ENCODE results near the gene DPP9. TPM values are rescaled to one million over a fixed set of nuclear protein-coding genes. Genes with fewer than 3 reads are reported as not detected.

The DPP9 gene
- total RNA-seq (2014; rRNA removed), result 129 and 215 TPM in 2 replicates
- Bru-seq, nascent RNA, result percentile 87 among the genes with signal in this experiment
- percentile 91 among the genes with signal in this experiment for BruChase-seq, experiment 1, labeled RNA remaining after a 6-hour chase
- BruChase-seq, experiment 2, labeled RNA remaining after a 2-hour chase, result percentile 86 among the genes with signal in this experiment
- long read RNA-seq, full-length matches to known transcripts, result 38 of 277 reads
- long read RNA-seq, partial matches to known transcripts, result 89 of 277 reads
- long read RNA-seq, other reads (novel, unspliced or antisense), result 150 of 277 reads

DNA sequence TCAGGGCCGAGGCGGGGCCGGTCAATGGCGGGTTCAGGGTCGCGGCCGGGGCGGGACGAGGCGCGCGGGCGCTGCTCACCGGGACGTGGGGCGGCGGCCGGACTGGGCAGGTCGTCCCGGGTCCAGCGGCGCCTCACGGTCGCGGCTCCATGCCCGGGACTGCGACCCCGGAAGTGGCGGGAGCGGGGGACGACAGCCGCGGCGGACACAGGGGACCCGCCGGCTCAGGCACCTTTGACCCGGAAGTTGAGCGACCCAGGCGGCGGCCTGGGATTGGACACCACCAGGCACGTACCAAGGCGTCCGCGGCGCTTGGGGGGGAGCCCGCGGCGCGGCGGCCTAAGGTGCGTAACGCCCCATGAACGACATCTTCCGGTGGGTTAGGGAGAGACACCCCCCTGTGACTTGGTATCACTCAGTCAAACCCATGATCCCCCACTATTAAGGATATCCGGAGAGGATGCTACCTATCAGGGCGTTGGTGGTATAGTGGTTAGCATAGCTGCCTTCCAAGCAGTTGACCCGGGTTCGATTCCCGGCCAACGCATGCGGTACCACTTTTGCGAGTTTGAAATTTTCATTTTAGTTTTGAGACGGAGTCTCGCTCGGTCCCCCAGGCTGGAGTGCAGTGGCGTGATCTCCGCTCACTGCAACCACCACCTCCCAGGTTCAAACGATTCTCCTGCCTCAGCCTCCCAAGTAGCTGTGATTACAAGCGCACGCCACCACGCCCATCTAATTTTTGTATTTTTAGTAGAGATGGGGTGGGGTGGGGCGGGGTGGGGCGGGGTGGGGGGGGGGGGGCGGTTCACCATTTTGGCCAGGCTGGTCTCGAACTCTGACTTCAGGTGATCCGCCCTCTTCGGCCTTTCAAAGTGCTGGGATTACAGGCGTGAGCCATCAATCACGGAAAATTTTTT, at the start of gene DPP9:
Gene DPP9 (minus strand): TSS at position 248 of the 920 bp plus-strand sequence. CDS start 3,936 bp downstream, outside the sequence.
- peaks cover 43% of the 10 kb centered on the region for H3K79me2 ChIP-seq (ENCODE audit: low read length)
- peak within 1 kb of the TSS; percentile 76 for H3K27ac ChIP-seq (ENCODE audit: low read length)
- ChIA-PET CTCF (interaction anchor here (0.6 to 1.0 kb wide), 2 partner anchors 67 to 385 kb away, joined by 5 to 7 read pairs; partner anchors contain the start of gene FEM1A), POLR2A (ENCODE audit: unreplicated experiment) (no interaction called here)
- peak within 1 kb of the TSS; percentile 97 for H3K9ac ChIP-seq (ENCODE audit: low read length)
- H3K9me3 ChIP-seq (ENCODE audit: low read length), result no peaks in the 10 kb centered on the region
- H3K4me1 ChIP-seq (ENCODE audit: insufficient read depth, low read length), result peaks cover 15% of the 10 kb centered on the region
- no peaks in the 10 kb centered on the region for H3K9me2 ChIP-seq (replicated peaks; ENCODE audit: low read length)
- H3K4me2 ChIP-seq (ENCODE audit: low read length), result peak within 1 kb of the TSS; percentile 98
- TF ChIP-seq, protein P1, sequence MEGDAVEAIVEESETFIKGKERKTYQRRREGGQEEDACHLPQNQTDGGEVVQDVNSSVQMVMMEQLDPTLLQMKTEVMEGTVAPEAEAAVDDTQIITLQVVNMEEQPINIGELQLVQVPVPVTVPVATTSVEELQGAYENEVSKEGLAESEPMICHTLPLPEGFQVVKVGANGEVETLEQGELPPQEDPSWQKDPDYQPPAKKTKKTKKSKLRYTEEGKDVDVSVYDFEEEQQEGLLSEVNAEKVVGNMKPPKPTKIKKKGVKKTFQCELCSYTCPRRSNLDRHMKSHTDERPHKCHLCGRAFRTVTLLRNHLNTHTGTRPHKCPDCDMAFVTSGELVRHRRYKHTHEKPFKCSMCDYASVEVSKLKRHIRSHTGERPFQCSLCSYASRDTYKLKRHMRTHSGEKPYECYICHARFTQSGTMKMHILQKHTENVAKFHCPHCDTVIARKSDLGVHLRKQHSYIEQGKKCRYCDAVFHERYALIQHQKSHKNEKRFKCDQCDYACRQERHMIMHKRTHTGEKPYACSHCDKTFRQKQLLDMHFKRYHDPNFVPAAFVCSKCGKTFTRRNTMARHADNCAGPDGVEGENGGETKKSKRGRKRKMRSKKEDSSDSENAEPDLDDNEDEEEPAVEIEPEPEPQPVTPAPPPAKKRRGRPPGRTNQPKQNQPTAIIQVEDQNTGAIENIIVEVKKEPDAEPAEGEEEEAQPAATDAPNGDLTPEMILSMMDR (conservative IDR thresholded peaks at IDR 0.05; ENCODE audit: low read depth, low read length), result peak; percentile 35; the same call in 1 of the 2 replicates
- TF ChIP-seq EZH2phosphoT487 (IDR thresholded peaks at IDR 0.05; ENCODE audit: borderline replicate concordance, low read length), result no peak
- intact Hi-C loops (cut with micrococcal nuclease), result loop anchor here (1.0 to 5.0 kb wide), 2 partner anchors 52 to 67 kb away; partner anchors contain the start of genes FEM1A and MYDGF
- ATAC-seq (peak; percentile 87), DNase-seq (peak; percentile 100)
- no TSS peak for BruUV-seq (replicated peaks)
- no peaks in the 10 kb centered on the region for H4K20me1 ChIP-seq (ENCODE audit: low read length)
- H2AFZ ChIP-seq (ENCODE audit: low read length), result peak within 1 kb of the TSS; percentile 91
- H3K36me3 ChIP-seq (ENCODE audit: low read depth, low read length), result peaks cover 18% of the 10 kb centered on the region; the same call in 1 of the 2 replicates
- H3F3A ChIP-seq (ENCODE audit: low read length, unreplicated experiment), result no peaks in the 10 kb centered on the region
- H3K4me3 ChIP-seq (ENCODE audit: low read length), result peak within 1 kb of the TSS; percentile 99
- H3K27me3 ChIP-seq (ENCODE audit: low read length), result no peaks in the 10 kb centered on the region

DNA sequence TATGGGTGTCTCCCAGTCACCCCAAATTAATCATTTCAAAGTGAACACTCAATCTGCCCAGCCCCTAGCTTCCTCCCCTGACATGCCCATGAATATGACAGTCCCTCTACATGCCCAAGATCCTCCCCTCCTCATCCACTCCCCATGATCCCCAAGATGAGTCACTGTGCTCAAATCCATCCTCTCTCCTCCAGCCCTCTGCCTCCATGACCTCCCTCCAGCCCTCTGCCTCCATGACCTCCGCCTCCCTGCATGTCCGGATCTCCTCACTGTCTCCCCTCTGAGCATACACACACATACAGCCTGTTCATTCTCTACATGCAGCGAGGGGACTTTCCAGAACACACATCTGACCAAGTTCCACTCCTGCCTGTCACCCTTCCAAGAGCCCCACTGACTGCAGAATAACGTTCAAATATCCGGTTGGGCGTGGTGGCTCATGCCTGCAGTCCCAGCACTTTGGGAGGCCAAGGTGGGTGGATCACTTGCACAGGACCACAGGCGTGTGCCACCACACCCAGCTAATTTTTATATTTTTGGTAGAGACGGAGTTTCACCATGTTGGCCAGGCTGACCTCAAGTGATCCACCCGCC, 49.5 kb upstream of the DPP9 start:
- CTCF ChIA-PET, result no interaction called here
- H3K9me2 ChIP-seq (replicated peaks; ENCODE audit: low read length), result no peaks in the 10 kb centered on the region
- peaks cover 5% of the 10 kb centered on the region for H3F3A ChIP-seq (ENCODE audit: low read length, unreplicated experiment)
- intact Hi-C loops (cut with micrococcal nuclease), result no loop called here
- DNase-seq (no peak), ATAC-seq (no peak)
- no peaks in the 10 kb centered on the region for H3K9me3 ChIP-seq (ENCODE audit: low read length)
- H3K27ac ChIP-seq (ENCODE audit: low read length), result no peak overlapping the region
- BruUV-seq (replicated peaks), result no TSS peak
- H2AFZ ChIP-seq (ENCODE audit: low read length), result no peak overlapping the region
- peaks cover 4% of the 10 kb centered on the region; the same call in 1 of the 2 replicates for H3K27me3 ChIP-seq (ENCODE audit: low read length)
- no peak overlapping the region for H3K9ac ChIP-seq (ENCODE audit: low read length)
- POLR2A ChIA-PET (ENCODE audit: unreplicated experiment), result no interaction called here
- H3K4me3 ChIP-seq (ENCODE audit: low read length), result no peak overlapping the region
- H3K4me2 ChIP-seq (ENCODE audit: low read length), result no peak overlapping the region
- no peaks in the 10 kb centered on the region for H3K79me2 ChIP-seq (ENCODE audit: low read length)
- no peaks in the 10 kb centered on the region for H3K36me3 ChIP-seq (ENCODE audit: low read depth, low read length)
- no peaks in the 10 kb centered on the region for H4K20me1 ChIP-seq (ENCODE audit: low read length)
- TF ChIP-seq EZH2phosphoT487 (IDR thresholded peaks at IDR 0.05; ENCODE audit: borderline replicate concordance, low read length), result no peak
- no peaks in the 10 kb centered on the region for H3K4me1 ChIP-seq (ENCODE audit: insufficient read depth, low read length)

DNA sequence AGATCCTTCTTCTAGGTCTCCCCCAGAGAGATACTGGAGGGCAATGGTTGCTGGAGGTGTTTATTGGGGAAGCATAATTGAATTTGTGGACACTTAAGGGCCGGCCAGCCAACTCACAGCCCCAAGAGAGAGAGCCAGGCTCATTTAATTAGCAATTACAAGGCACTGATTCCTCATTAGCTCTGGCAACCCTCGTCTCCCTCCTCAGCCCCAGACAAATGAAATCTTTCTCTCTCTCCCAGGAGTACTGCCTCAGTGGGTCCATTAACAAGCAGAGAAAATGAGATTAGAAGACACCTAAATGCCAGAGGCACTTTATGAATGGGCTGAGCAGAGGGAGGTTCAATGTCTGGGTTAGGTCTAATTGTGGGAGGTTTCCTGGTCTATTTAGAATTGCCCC, 48.9 kb upstream of the DPP9 start:
- no peak overlapping the region for H3K27ac ChIP-seq (ENCODE audit: low read length)
- H3K27me3 ChIP-seq (ENCODE audit: low read length), result peaks cover under 1% of the 10 kb centered on the region; the same call in 1 of the 2 replicates
- no peak for TF ChIP-seq EZH2 (IDR thresholded peaks at IDR 0.05; ENCODE audit: low read length, unreplicated experiment)
- TF ChIP-seq EZH2phosphoT487 (IDR thresholded peaks at IDR 0.05; ENCODE audit: borderline replicate concordance, low read length), result no peak
- TF ChIP-seq, protein P1 (conservative IDR thresholded peaks at IDR 0.05; ENCODE audit: low read depth, low read length), result no peak
- intact Hi-C loops (cut with micrococcal nuclease), result no loop called here
- H3K4me3 ChIP-seq (ENCODE audit: low read length), result no peak overlapping the region
- DNase-seq (no peak), ATAC-seq (no peak)
- H3F3A ChIP-seq (ENCODE audit: low read length, unreplicated experiment), result peaks cover 5% of the 10 kb centered on the region
- no peak overlapping the region for H3K9ac ChIP-seq (ENCODE audit: low read length)
- H3K4me1 ChIP-seq (ENCODE audit: insufficient read depth, low read length), result no peaks in the 10 kb centered on the region
- H3K36me3 ChIP-seq (ENCODE audit: low read depth, low read length), result no peaks in the 10 kb centered on the region
- no peak overlapping the region for H3K4me2 ChIP-seq (ENCODE audit: low read length)
- POLR2A ChIA-PET (ENCODE audit: unreplicated experiment), result no interaction called here
- no peaks in the 10 kb centered on the region for H3K79me2 ChIP-seq (ENCODE audit: low read length)
- H3K9me3 ChIP-seq (ENCODE audit: low read length), result no peaks in the 10 kb centered on the region
- BruUV-seq (replicated peaks), result no TSS peak
- H3K9me2 ChIP-seq (replicated peaks; ENCODE audit: low read length), result no peaks in the 10 kb centered on the region
- CTCF ChIA-PET, result no interaction called here
- no peak overlapping the region for H2AFZ ChIP-seq (ENCODE audit: low read length)
- H4K20me1 ChIP-seq (ENCODE audit: low read length), result no peaks in the 10 kb centered on the region
